DOHH2 (cell line): ENCODE data around the gene MYOZ3.

ENCODE experiments used
- H3F3A ChIP-seq: fragments of 200-600 bp; sonication (generic), shearing (Covaris generic); 2 replicates; pipeline ENCODE4 v1.6.0; 2016; ENCODE audit warnings: antibody characterized with exemption, mild to moderate bottlenecking; ENCODE audit not compliant: control insufficient read depth, insufficient read depth
- H3K27ac ChIP-seq: fragments of 200-600 bp; sonication (generic); 2 replicates; pipeline ENCODE4 v1.5.1; 2014; ENCODE audit warnings: low read depth, mild to moderate bottlenecking, low read length, moderate library complexity
- H3K27me3 ChIP-seq: fragments of 200-600 bp; sonication (generic); 2 replicates; pipeline ENCODE4 v1.6.1; 2014; ENCODE audit warnings: mild to moderate bottlenecking, low read length, mixed read lengths; ENCODE audit not compliant: control insufficient read depth
- H3K36me3 ChIP-seq: fragments of 200-600 bp; sonication (generic); 2 replicates; pipeline ENCODE4 v1.6.1; 2014; ENCODE audit warnings: mild to moderate bottlenecking, low read length, moderate library complexity, mixed read lengths; ENCODE audit not compliant: control insufficient read depth
- H3K4me1 ChIP-seq: fragments of 200-600 bp; sonication (generic); 2 replicates; pipeline ENCODE4 v1.6.1; 2014; ENCODE audit warnings: mild to moderate bottlenecking, low read length, mixed read lengths; ENCODE audit not compliant: control insufficient read depth
- H3K4me2 ChIP-seq: fragments of 200-600 bp; sonication (generic); 2 replicates; pipeline ENCODE4 v1.6.0; 2014; ENCODE audit warnings: mild to moderate bottlenecking, low read length, moderate library complexity
- H3K4me3 ChIP-seq: fragments of 200-600 bp; sonication (generic); 2 replicates; pipeline ENCODE4 v1.5.1; 2014; ENCODE audit warnings: mild to moderate bottlenecking, low read length, mixed read lengths
- H3K79me2 ChIP-seq: fragments of 200-600 bp; sonication (generic); 2 replicates; pipeline ENCODE4 v1.6.1; 2014; ENCODE audit warnings: mild to moderate bottlenecking, low read length, mixed read lengths; ENCODE audit not compliant: control insufficient read depth
- H3K9me2 ChIP-seq: fragments of 200-600 bp; sonication (generic); replicated peaks from 2 replicates; pipeline ENCODE4 v1.6.1; 2014; ENCODE audit warnings: mild to moderate bottlenecking, low read length, mixed read lengths; ENCODE audit not compliant: control insufficient read depth
- H3K9me3 ChIP-seq: fragments of 200-600 bp; sonication (generic); 2 replicates; pipeline ENCODE4 v1.6.1; 2014; ENCODE audit warnings: antibody characterized with exemption, low read length, mixed read lengths; ENCODE audit not compliant: control insufficient read depth, insufficient read depth
- H4K20me1 ChIP-seq: fragments of 200-600 bp; sonication (generic); 2 replicates; pipeline ENCODE4 v1.6.0; 2014; ENCODE audit warnings: low read depth, mild to moderate bottlenecking, antibody characterized with exemption, low read length, moderate library complexity; ENCODE audit not compliant: control insufficient read depth, insufficient read depth
- EZH2phosphoT487 ChIP-seq: fragments of 200-600 bp; sonication (generic); IDR thresholded peaks from 2 replicates; pipeline ENCODE4 v1.6.1; 2017; ENCODE audit warnings: borderline replicate concordance, mild to moderate bottlenecking, antibody characterized with exemption, low read length, moderate library complexity, mixed read lengths
- TF ChIP-seq, protein P1 (sequence below): fragments of 200-600 bp; sonication (generic); IDR thresholded peaks from one replicate; pipeline ENCODE4 v1.5.1; 2014; ENCODE audit warnings: antibody characterized with exemption, mild to moderate bottlenecking, low read depth, low read length; ENCODE audit not compliant: poor library complexity, severe bottlenecking

MYOZ3 gene

DNA sequence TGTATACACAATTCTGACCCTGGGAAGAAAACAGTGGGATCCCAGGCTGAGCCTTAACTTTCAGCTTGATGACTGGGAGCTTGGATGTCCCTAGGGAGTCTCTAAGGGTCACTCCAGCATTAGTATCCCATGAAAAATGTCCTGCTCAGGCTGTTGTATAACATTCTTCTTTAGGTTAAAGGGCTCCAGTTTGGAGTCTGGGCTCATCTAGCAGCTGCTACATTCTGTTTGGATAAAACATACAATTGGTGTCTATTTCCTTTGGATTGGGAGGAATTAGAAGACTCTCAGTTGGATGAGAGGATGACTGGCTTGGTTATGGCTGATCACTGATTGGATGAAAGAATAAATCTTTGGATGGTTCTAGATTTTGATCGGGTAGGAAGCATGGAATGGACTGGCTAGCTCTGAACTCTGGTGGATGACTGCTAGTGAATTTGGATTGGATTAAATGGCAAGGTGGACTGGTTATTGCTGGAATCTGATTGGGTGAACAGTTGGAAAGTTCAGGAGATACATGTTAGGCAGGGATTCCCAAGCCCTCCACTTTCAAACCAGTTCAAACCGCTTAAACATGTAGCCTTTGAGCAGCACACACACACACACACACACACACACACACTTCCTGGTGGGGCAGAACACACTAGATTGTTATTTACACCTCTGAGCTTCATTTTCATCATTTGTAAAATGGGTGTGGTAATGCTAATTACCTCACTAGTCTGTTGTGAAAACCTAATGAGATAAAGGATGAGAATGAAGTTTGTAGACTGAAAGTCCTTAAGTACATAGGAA is 7.1 kb upstream of the MYOZ3 start:
- Histone ChIP-seq H4K20me1 (no peaks in the 10 kb centered on the region), H3K9me2 (no peaks in the 10 kb centered on the region), H3K4me2 (no peak overlapping the region), H3K9me3 (no peaks in the 10 kb centered on the region), H3K36me3 (no peaks in the 10 kb centered on the region), H3K27ac (no peak overlapping the region), H3K27me3 (peaks cover 11% of the 10 kb centered on the region), H3K4me3 (no peak overlapping the region), H3K79me2 (no peaks in the 10 kb centered on the region), H3F3A (no peaks in the 10 kb centered on the region), H3K4me1 (peaks cover 12% of the 10 kb centered on the region)
- TF ChIP-seq, protein P1, sequence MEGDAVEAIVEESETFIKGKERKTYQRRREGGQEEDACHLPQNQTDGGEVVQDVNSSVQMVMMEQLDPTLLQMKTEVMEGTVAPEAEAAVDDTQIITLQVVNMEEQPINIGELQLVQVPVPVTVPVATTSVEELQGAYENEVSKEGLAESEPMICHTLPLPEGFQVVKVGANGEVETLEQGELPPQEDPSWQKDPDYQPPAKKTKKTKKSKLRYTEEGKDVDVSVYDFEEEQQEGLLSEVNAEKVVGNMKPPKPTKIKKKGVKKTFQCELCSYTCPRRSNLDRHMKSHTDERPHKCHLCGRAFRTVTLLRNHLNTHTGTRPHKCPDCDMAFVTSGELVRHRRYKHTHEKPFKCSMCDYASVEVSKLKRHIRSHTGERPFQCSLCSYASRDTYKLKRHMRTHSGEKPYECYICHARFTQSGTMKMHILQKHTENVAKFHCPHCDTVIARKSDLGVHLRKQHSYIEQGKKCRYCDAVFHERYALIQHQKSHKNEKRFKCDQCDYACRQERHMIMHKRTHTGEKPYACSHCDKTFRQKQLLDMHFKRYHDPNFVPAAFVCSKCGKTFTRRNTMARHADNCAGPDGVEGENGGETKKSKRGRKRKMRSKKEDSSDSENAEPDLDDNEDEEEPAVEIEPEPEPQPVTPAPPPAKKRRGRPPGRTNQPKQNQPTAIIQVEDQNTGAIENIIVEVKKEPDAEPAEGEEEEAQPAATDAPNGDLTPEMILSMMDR = no peak
- no peak for TF ChIP-seq EZH2phosphoT487

DNA sequence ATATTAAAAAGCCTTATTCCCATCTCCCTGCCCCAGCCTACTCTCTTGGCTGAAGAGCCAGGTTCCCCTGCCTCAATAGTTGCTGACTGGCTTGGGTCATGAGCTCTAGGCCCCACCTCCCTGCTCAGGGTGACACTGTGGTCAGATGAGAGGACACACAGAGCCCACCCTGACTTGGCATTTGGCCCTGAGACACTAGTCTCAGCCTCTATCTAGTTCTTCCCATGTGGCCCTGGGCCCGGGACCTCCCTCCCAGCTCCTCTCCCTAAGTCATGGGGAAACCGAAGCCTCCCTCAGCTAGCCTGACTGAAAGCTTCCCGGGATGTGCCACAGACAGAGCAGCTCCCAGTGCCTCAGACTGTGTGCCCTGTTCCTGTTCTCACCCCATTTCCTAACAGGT is 5.8 kb upstream of the MYOZ3 start:
- no peaks in the 10 kb centered on the region for H3K9me3 ChIP-seq
- H3F3A ChIP-seq = no peaks in the 10 kb centered on the region
- H3K4me2 ChIP-seq = no peak overlapping the region
- H4K20me1 ChIP-seq = no peaks in the 10 kb centered on the region
- H3K4me3 ChIP-seq = no peak overlapping the region
- peaks cover 12% of the 10 kb centered on the region for H3K4me1 ChIP-seq
- no peak overlapping the region for H3K27ac ChIP-seq
- no peaks in the 10 kb centered on the region for H3K9me2 ChIP-seq
- H3K36me3 ChIP-seq = no peaks in the 10 kb centered on the region
- TF ChIP-seq, protein P1 = no peak
- TF ChIP-seq EZH2phosphoT487 = no peak
- H3K79me2 ChIP-seq = no peaks in the 10 kb centered on the region
- peaks cover 11% of the 10 kb centered on the region for H3K27me3 ChIP-seq

DNA sequence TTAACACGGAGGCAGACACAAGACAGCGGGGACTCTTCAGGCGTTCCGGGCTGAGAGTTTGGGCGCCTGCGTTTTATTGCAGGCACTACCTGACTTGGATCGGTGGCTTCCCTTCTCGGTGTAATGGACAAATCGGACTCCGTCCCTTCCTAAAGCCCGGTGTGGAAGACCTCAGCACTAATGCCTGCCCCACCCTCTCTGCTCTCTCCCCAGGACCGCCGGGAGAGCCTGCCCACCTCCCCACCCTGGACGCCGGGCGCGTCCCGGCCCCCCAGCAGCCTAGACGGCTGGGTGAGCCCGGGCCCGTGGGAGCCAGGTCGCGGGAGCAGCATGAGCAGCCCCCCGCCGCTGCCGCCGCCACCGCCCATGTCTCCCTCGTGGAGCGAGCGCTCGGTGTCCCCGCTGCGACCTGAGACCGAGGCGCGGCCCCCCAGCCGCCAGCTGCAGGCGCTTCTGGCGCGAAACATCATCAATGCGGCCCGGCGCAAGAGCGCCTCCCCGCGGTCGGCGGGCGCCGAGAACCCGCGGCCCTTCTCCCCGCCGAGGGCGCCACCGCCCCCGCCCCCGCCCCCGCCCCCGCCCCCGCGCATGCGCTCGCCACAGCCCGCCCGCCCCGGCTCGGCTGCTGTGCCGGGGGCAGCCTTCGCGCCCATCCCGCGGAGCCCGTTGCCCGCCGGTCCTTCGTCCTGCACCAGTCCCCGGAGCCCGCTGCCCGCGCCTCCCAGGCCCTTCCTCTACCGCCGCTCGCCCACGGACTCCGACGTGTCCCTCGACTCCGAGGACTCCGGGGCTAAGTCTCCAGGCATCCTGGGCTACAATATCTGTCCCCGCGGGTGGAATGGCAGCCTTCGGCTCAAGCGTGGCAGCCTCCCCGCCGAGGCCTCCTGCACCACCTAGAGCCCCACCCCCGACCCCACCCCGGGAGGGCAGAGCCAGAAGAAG is 4.6 kb upstream of the MYOZ3 start:
- H3K27ac ChIP-seq = no peak overlapping the region
- H3K79me2 ChIP-seq = no peaks in the 10 kb centered on the region
- TF ChIP-seq EZH2phosphoT487 = no peak
- TF ChIP-seq, protein P1 = peak; percentile 42
- H3K27me3 ChIP-seq = peaks cover 11% of the 10 kb centered on the region
- H3K4me3 ChIP-seq = peak overlapping the region; percentile 76
- H4K20me1 ChIP-seq = no peaks in the 10 kb centered on the region
- no peaks in the 10 kb centered on the region for H3K9me2 ChIP-seq
- H3K36me3 ChIP-seq = no peaks in the 10 kb centered on the region
- H3F3A ChIP-seq = no peaks in the 10 kb centered on the region
- peak overlapping the region; percentile 88 for H3K4me2 ChIP-seq
- H3K9me3 ChIP-seq = no peaks in the 10 kb centered on the region
- peaks cover 12% of the 10 kb centered on the region for H3K4me1 ChIP-seq
